GM21529 (cell line): ENCODE measurements around the gene GRIK4.
"Not testable (repeated sequence)": the region's sequence is repeated elsewhere in the genome, so short reads cannot be mapped to it uniquely, and the experiment has no call there.

Experiments used
- ATAC-seq: cut with Tn5 transposase; IDR thresholded peaks from one replicate; pipeline ENCODE4 v1.9.1; 2021; ENCODE audit not compliant: unreplicated experiment

Gene GRIK4

GRCh38 chr11:120722524-120722923 lies 211.0 kb downstream of the GRIK4 start:
- ATAC-seq = no peak

- ATAC-seq = no peak
Observed at GRCh38 chr11:120723751-120724150, 212.2 kb downstream of the GRIK4 start.

GRCh38 chr11:120727752-120728151 lies 216.2 kb downstream of the GRIK4 start:
- ATAC-seq = no peak

- no peak for ATAC-seq
Observed at GRCh38 chr11:120735035-120735434, 223.5 kb downstream of the GRIK4 start.

- ATAC-seq = no peak
Observed at GRCh38 chr11:120738516-120739046, 227.0 kb downstream of the GRIK4 start.

GRCh38 chr11:120739780-120740179 lies 228.2 kb downstream of the GRIK4 start:
- no peak for ATAC-seq

GRCh38 chr11:120740380-120740779 lies 228.8 kb downstream of the GRIK4 start:
- no peak for ATAC-seq

GRCh38 chr11:120744016-120744994 lies 232.8 kb downstream of the GRIK4 start:
- no peak for ATAC-seq

- ATAC-seq = no peak
Observed at GRCh38 chr11:120746376-120746775, 234.8 kb downstream of the GRIK4 start.

GRCh38 chr11:120746836-120747609 lies 235.5 kb downstream of the GRIK4 start:
- ATAC-seq = no peak

- no peak for ATAC-seq
Observed at GRCh38 chr11:120747850-120748814, 236.6 kb downstream of the GRIK4 start.

GRCh38 chr11:120749395-120749794 lies 237.8 kb downstream of the GRIK4 start:
- ATAC-seq = no peak

- ATAC-seq = no peak
Observed at GRCh38 chr11:120750647-120751549, 239.3 kb downstream of the GRIK4 start.

- no peak for ATAC-seq
Observed at GRCh38 chr11:120751550-120751949, 240.0 kb downstream of the GRIK4 start.

- no peak for ATAC-seq
Observed at GRCh38 chr11:120752668-120753067, 241.1 kb downstream of the GRIK4 start.

GRCh38 chr11:120756931-120757330 lies 245.4 kb downstream of the GRIK4 start:
- ATAC-seq = no peak

- ATAC-seq = no peak
Observed at GRCh38 chr11:120759046-120759445, 247.5 kb downstream of the GRIK4 start.

- ATAC-seq = not testable (repeated sequence)
Observed at GRCh38 chr11:120765710-120766109, 254.2 kb downstream of the GRIK4 start.

- ATAC-seq = no peak
Observed at GRCh38 chr11:120766318-120766717, 254.8 kb downstream of the GRIK4 start.
